Loucy (cell line): ENCODE results near the gene STMN3.

Source experiments
- EZH2phosphoT487 ChIP-seq: fragments of 200-600 bp; IDR thresholded peaks from 2 replicates; pipeline ENCODE4 v1.6.1; 2018; ENCODE audit warnings: antibody characterized with exemption, mild to moderate bottlenecking, moderate library complexity, borderline replicate concordance
- TF ChIP-seq, protein P1 (sequence below): fragments of 200-600 bp; sonication (generic); conservative IDR thresholded peaks from 2 replicates; pipeline ENCODE4 v1.5.1; 2014; ENCODE audit warnings: mild to moderate bottlenecking, antibody characterized with exemption, low read length

- TF ChIP-seq, protein P1, sequence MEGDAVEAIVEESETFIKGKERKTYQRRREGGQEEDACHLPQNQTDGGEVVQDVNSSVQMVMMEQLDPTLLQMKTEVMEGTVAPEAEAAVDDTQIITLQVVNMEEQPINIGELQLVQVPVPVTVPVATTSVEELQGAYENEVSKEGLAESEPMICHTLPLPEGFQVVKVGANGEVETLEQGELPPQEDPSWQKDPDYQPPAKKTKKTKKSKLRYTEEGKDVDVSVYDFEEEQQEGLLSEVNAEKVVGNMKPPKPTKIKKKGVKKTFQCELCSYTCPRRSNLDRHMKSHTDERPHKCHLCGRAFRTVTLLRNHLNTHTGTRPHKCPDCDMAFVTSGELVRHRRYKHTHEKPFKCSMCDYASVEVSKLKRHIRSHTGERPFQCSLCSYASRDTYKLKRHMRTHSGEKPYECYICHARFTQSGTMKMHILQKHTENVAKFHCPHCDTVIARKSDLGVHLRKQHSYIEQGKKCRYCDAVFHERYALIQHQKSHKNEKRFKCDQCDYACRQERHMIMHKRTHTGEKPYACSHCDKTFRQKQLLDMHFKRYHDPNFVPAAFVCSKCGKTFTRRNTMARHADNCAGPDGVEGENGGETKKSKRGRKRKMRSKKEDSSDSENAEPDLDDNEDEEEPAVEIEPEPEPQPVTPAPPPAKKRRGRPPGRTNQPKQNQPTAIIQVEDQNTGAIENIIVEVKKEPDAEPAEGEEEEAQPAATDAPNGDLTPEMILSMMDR: no peak
- no peak for TF ChIP-seq EZH2phosphoT487
These were observed 4.9 kb upstream of the STMN3 start, which contains the start of gene RTEL1 for GRCh38 chr20:63657937-63658748.
